LHCN-M2 (cell line): ENCODE data around the gene VENTX. TPM values are rescaled to one million over a fixed set of nuclear protein-coding genes. Genes with fewer than 3 reads are reported as not detected.

ENCODE experiments used
- DNase-seq: peaks from one replicate; pipeline ENCODE4 v3.0.0-alpha.2; 2012; ENCODE audit warnings: low read depth
- total RNA-seq: library from RNA; depleted of rRNA; stranded (reverse); fragments of >200 nt; gene quantifications from 2 replicates; pipeline ENCODE4 v1.2.3, GENCODE V29; 2014; rRNA removed

VENTX gene
- total RNA-seq, 1 experiment from 2014 or later: not detected

DNA sequence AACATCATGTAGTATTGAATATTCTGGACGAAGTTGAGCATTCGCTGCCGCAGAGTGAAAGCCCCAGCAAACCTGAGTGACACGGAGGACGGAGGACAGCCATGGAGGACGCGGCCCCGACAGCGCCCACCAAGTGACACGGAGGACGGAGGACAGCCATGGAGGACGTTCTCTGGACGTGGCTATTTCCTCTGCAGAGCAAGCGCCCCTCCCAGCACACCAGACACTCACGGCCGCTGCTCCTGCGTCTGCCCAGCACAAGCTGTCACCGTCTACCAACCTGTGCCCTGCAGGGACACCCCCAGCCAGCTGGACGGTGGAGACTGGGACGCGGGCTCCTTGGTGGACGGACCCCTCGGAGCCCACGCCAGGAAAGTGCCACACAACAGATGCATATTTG lies 46.3 kb downstream of the VENTX start:
- no peak for DNase-seq

DNA sequence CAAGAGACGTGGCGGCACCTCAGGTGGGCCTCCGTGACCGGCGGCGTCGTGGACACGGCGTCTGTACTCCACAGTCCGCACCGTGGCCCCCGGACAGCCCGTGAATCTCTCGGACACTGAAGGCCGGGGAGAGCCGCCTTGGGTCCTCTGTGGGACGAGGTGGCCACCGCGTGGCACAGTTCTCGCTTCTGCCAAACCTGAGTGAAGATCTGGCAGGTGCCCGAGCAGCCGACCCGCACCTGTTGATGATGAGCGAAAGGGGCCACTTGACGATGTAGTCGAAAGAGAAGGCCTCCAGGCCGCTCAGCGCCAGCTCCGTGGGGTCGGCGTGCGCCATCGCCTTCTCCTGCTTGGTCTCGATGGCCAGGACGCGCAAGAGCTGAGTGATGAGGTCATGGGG lies 47.6 kb downstream of the VENTX start:
- DNase-seq: no peak

DNA sequence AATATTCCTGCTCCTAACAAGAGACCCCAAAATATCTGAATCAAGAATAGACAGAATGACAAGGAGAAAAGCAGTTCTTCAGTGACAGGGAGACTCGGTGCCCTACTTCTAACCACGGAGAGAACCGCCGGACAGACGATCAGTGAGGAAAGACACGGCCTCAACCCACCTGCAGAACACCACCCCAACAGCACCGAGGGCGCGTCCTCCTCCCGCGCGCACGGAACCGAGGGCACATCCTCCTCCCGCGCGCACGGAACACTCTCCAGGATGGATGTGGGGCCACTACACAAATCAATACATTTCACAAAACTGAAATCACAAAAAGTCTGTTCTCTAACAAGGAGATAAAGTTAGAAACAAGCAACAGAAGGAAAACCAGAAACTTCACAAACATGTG lies 48.7 kb downstream of the VENTX start:
- DNase-seq: no peak

DNA sequence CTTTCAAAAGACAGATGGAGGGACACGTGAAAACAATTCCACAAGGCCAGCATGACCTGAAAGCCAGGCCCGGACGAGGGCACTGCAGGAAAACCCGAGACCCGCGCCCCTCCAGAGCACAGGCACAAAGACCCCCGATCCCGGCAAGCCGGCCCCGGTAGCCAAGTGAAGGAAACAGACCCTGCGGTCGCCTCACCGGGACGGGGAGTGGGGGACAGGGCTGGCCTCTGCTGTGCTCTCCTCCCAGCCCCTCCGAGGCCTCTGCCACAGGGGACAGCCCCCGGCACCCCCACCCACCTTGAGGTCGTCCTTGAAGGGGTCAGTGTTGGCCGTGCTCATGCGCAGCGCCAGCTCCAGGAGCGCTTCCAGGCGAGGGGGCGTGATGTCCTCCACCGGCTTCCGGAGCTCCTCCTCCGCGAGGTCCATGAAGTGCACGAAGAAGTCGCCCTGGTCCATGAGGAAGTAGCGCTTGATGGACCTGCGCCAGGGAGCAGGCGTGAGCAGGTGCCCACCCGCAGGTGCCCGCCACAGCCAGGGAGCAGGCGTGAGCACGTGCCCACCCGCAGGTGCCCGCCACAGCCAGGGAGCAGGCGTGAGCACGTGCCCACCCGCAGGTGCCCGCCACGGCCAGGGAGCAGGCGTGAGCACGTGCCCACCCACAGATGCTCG lies 50.3 kb downstream of the VENTX start:
- no peak for DNase-seq

DNA sequence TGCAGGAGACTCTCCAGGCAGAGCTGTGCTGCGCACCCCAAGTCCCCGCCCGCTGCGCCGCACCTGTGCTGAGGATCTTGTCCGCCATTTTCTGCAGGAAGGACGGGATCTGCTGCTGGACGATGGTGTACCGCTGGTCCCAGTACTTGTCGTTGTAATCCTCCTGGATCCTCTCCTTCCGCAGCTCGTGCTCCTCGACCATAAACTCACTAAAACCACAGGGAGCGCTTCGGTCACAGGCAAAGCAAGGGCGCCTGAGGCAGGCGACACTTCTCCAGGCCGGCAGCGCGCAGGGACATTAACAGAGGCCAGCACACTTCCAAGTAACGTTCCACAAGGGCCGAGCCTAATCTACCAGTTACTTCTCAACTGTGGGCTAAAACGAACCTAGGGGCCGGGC lies 52.1 kb downstream of the VENTX start:
- DNase-seq: no peak

Other genes starting within 250 kb of the VENTX start
- gene ADGRA1, start 149.9 kb upstream of the VENTX start, total RNA-seq: not detected in 2 replicates
- 0.11 TPM in 1 of 2 replicates, not detected in the other for gene KNDC1, start 77.6 kb upstream of the VENTX start, total RNA-seq
- not detected in 2 replicates for gene UTF1, start 7.6 kb upstream of the VENTX start, total RNA-seq
- 0.57 and 0.77 TPM in 2 replicates for gene ADAM8, start 39.0 kb downstream of the VENTX start, total RNA-seq
- 73.9 and 74.8 TPM in 2 replicates for gene TUBGCP2, start 71.0 kb downstream of the VENTX start, total RNA-seq
- gene ZNF511, start 71.1 kb downstream of the VENTX start, total RNA-seq: 26.9 and 33.8 TPM in 2 replicates
- gene CALY, start 99.0 kb downstream of the VENTX start, total RNA-seq: not detected in 2 replicates
- gene PRAP1, start 109.5 kb downstream of the VENTX start, total RNA-seq: not detected in 2 replicates
- 20.1 and 21.2 TPM in 2 replicates for gene FUOM, start 120.2 kb downstream of the VENTX start, total RNA-seq
- gene ECHS1, start 135.5 kb downstream of the VENTX start, total RNA-seq: 117 and 130 TPM in 2 replicates
- gene PAOX, start 141.4 kb downstream of the VENTX start, total RNA-seq: 3.3 and 3.5 TPM in 2 replicates
- 25.3 and 28.5 TPM in 2 replicates for gene MTG1, start 156.3 kb downstream of the VENTX start, total RNA-seq
- gene SPRN, start 186.8 kb downstream of the VENTX start, total RNA-seq: 0.29 and 0.32 TPM in 2 replicates
- gene SCART1, start 216.1 kb downstream of the VENTX start, total RNA-seq: 0.57 and 1.0 TPM in 2 replicates